ENCODE data around the gene PCDHGA5. TPM values are rescaled to one million over a fixed set of nuclear protein-coding genes. Genes with fewer than 3 reads are reported as not detected.

PCDHGA5 gene
- total RNA-seq, 1 experiment from 2014 or later: 1.3 TPM

DNA sequence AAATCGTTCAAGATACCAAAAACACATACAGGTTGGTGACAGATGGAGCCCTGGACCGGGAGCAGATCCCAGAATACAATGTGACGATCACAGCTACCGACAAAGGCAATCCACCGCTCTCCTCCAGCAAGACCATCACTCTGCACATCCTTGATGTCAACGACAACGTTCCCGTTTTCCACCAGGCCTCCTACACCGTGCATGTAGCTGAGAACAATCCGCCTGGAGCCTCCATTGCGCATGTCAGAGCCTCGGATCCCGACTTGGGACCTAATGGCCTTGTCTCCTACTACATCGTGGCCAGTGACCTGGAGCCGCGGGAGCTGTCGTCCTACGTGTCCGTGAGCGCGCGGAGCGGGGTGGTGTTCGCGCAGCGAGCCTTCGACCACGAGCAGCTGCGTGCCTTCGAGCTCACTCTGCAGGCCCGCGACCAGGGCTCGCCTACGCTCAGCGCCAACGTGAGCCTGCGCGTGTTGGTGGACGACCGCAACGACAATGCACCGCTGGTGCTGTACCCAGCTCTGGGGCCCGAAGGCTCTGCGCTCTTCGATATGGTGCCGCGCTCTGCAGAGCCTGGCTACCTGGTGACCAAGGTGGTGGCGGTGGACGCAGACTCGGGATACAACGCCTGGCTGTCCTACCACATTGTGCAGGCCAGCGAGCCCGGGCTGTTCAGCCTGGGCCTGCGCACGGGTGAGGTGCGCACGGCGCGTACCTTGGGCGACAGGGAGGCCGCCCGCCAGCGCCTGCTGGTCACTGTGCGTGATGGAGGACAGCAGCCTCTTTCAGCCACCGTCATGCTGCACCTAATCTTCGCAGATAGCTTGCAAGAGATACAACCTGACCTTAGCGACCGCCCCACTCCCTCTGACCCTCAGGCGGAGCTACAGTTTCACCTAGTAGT, 7.9 kb downstream of the PCDHGA5 start:
- Histone ChIP-seq H4K20me1 (ENCODE audit: control insufficient read depth, insufficient read depth, insufficient read length) (no peaks in the 10 kb centered on the region), H4K91ac (ENCODE audit: insufficient read length, low read depth, low read length) (no peak overlapping the region), H3K23ac (ENCODE audit: insufficient read length, low read depth, low read length) (no peak overlapping the region), H2AFZ (ENCODE audit: low read length) (no peak overlapping the region), H3K4me2 (ENCODE audit: insufficient read depth, insufficient read length, low read length) (no peak overlapping the region), H3T11ph (ENCODE audit: low read length) (no peak overlapping the region), H3K56ac (ENCODE audit: insufficient read length, low read depth, low read length) (no peak overlapping the region), H2BK12ac (ENCODE audit: insufficient read length, low read depth, low read length) (no peak overlapping the region), H3K4me1 (ENCODE audit: insufficient read depth, low read length) (no peaks in the 10 kb centered on the region), H3K4ac (ENCODE audit: low read depth, low read length) (no peak overlapping the region), H3K18ac (ENCODE audit: insufficient read length, low read depth, low read length) (no peak overlapping the region), H3K14ac (ENCODE audit: insufficient read depth, low read length) (no peak overlapping the region), H4K5ac (ENCODE audit: insufficient read length, low read depth, low read length) (no peak overlapping the region), H3K9me3 (ENCODE audit: control insufficient read depth, low read depth, low read length) (peaks cover 34% of the 10 kb centered on the region), H3K79me2 (ENCODE audit: insufficient read depth, low read length) (no peaks in the 10 kb centered on the region), H3K79me1 (ENCODE audit: insufficient read depth, low read depth, low read length, poor library complexity, severe bottlenecking) (no peaks in the 10 kb centered on the region), H3K27me3 (ENCODE audit: insufficient read depth, low read length) (no peaks in the 10 kb centered on the region), H3K27ac (ENCODE audit: insufficient read length, low read depth, low read length) (no peak overlapping the region), H3K23me2 (ENCODE audit: insufficient read length, low read depth, low read length, poor library complexity, severe bottlenecking) (no peaks in the 10 kb centered on the region), H2BK20ac (ENCODE audit: low read depth, low read length, poor library complexity, severe bottlenecking) (no peak overlapping the region), H2BK15ac (ENCODE audit: low read depth, low read length) (no peak overlapping the region), H4K8ac (replicated peaks; ENCODE audit: insufficient read length, low read depth, low read length) (no peak overlapping the region), H2BK5ac (ENCODE audit: insufficient read length, low read length) (no peak overlapping the region), H2AK5ac (ENCODE audit: insufficient read length, low read length) (no peak overlapping the region), H2BK120ac (ENCODE audit: low read depth, low read length, poor library complexity, severe bottlenecking) (no peak overlapping the region), H3K9ac (ENCODE audit: extremely low read depth, insufficient read length, low read length) (no peak overlapping the region)
- peaks cover 36 to 48% (median 46%) of the 10 kb centered on the region in 3 experiments for H3K36me3 Mint-ChIP-seq (ENCODE audit: insufficient read depth in 1 of 3, low read depth in 3 of 3)
- H3K9me3 Mint-ChIP-seq: peaks cover 59 to 61% of the 10 kb centered on the region in 2 experiments
- no CpG with 5 or more reads among the region's 69 CpGs for WGBS (ENCODE audit: extremely low coverage, insufficient read length, low lambda C conversion rate)
- peaks cover 9% of the 10 kb centered on the region for H3K27me3 Mint-ChIP-seq (ENCODE audit: low read depth)
- TF ChIP-seq, protein P1, sequence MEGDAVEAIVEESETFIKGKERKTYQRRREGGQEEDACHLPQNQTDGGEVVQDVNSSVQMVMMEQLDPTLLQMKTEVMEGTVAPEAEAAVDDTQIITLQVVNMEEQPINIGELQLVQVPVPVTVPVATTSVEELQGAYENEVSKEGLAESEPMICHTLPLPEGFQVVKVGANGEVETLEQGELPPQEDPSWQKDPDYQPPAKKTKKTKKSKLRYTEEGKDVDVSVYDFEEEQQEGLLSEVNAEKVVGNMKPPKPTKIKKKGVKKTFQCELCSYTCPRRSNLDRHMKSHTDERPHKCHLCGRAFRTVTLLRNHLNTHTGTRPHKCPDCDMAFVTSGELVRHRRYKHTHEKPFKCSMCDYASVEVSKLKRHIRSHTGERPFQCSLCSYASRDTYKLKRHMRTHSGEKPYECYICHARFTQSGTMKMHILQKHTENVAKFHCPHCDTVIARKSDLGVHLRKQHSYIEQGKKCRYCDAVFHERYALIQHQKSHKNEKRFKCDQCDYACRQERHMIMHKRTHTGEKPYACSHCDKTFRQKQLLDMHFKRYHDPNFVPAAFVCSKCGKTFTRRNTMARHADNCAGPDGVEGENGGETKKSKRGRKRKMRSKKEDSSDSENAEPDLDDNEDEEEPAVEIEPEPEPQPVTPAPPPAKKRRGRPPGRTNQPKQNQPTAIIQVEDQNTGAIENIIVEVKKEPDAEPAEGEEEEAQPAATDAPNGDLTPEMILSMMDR (conservative IDR thresholded peaks at IDR 0.05): no peak
- H3K4me3 Mint-ChIP-seq: no peak overlapping the region
- no peak for DNase-seq
- H3K27ac Mint-ChIP-seq: no peak overlapping the region
- H3K4me1 Mint-ChIP-seq: no peaks in the 10 kb centered on the region
